ENCODE measurements around the gene COQ5. TPM values are rescaled to one million over a fixed set of nuclear protein-coding genes. Genes with fewer than 3 reads are reported as not detected.
A peak's percentile ranks its signal among the peaks of the same experiment; 100 is the strongest.

The COQ5 gene
- 10 to 100 TPM; 18.1 to 26.7 TPM for total RNA-seq

GRCh38 chr12:120528861-120529525 lies at the start of gene COQ5:
COQ5 (minus strand) TSS chr12:120529158; CDS start chr12:120529141, 17 bp downstream.
- Histone ChIP-seq H3K4me1 (replicated peaks) (peaks cover 6% of the 10 kb centered on the region), H3K27ac (peak within 1 kb of the TSS; percentile 89), H3K27me3 (replicated peaks; ENCODE audit: insufficient read depth) (no peaks in the 10 kb centered on the region), H3K4me3 (peak within 1 kb of the TSS; percentile 65 to 74), H3K36me3 (no peaks in the 10 kb centered on the region), H3K9me3 (no peaks in the 10 kb centered on the region)
- intact Hi-C loops (cut with DNase I) = no loop called here
- WGBS = under 1% methylated on average over 38 of the region's 38 CpGs
- TF ChIP-seq POLR2A (IDR thresholded peaks at IDR 0.05) (peak; percentile 61), POLR2AphosphoS5 (IDR thresholded peaks at IDR 0.05) (peak; percentile 94), CTCF (IDR thresholded peaks at IDR 0.05) (no peak)
- peak; percentile 91 for DNase-seq (ENCODE audit: low spot score)

GRCh38 chr12:120574106-120574505 lies 45.1 kb upstream of the COQ5 start:
- Histone ChIP-seq H3K4me1 (replicated peaks) (peaks cover 4% of the 10 kb centered on the region), H3K9me3 (no peaks in the 10 kb centered on the region), H3K36me3 (peaks cover 23 to 47% of the 10 kb centered on the region in 2 donors), H3K27ac (no peak overlapping the region), H3K4me3 (no peak overlapping the region), H3K27me3 (replicated peaks; ENCODE audit: insufficient read depth) (no peaks in the 10 kb centered on the region)
- no peak for DNase-seq (ENCODE audit: low spot score)
- WGBS = 62% methylated on average over 2 of the region's 2 CpGs
- no peak for TF ChIP-seq POLR2AphosphoS5 (IDR thresholded peaks at IDR 0.05)
- TF ChIP-seq POLR2A (IDR thresholded peaks at IDR 0.05) = no peak
- no peak for TF ChIP-seq CTCF (IDR thresholded peaks at IDR 0.05)
- intact Hi-C loops (cut with DNase I) = loop anchor here (5.0 kb wide), 1 partner anchor 128 kb away; no protein-coding TSS in a partner anchor

- intact Hi-C loops (cut with DNase I) = loop anchor here (5.0 kb wide), 1 partner anchor 129 kb away; no protein-coding TSS in a partner anchor
- H3K9me3 ChIP-seq = no peaks in the 10 kb centered on the region
- no peaks in the 10 kb centered on the region for H3K27me3 ChIP-seq (replicated peaks; ENCODE audit: insufficient read depth)
- peaks cover 28 to 53% of the 10 kb centered on the region in 2 donors for H3K36me3 ChIP-seq
- H3K4me1 ChIP-seq (replicated peaks) = peaks cover 4% of the 10 kb centered on the region
- TF ChIP-seq POLR2AphosphoS5 (IDR thresholded peaks at IDR 0.05) (no peak), CTCF (IDR thresholded peaks at IDR 0.05) (no peak), POLR2A (IDR thresholded peaks at IDR 0.05) (no peak)
- H3K27ac ChIP-seq = no peak overlapping the region
- WGBS = 47% methylated on average over 6 of the region's 6 CpGs
- no peak for DNase-seq (ENCODE audit: low spot score)
- H3K4me3 ChIP-seq = no peak overlapping the region
These were observed 44.6 kb upstream of the COQ5 start for GRCh38 chr12:120573560-120573959.

- 74% methylated on average over 5 of the region's 5 CpGs for WGBS
- DNase-seq (ENCODE audit: low spot score) = no peak
- H3K27ac ChIP-seq = no peak overlapping the region
- no peak for TF ChIP-seq POLR2A (IDR thresholded peaks at IDR 0.05)
- no peak for TF ChIP-seq POLR2AphosphoS5 (IDR thresholded peaks at IDR 0.05)
- TF ChIP-seq CTCF (IDR thresholded peaks at IDR 0.05) = no peak
- H3K27me3 ChIP-seq (replicated peaks; ENCODE audit: insufficient read depth) = no peaks in the 10 kb centered on the region
- peaks cover 4% of the 10 kb centered on the region for H3K4me1 ChIP-seq (replicated peaks)
- no peak overlapping the region for H3K4me3 ChIP-seq
- intact Hi-C loops (cut with DNase I) = loop anchor here (5.0 kb wide), 1 partner anchor 131 kb away; no protein-coding TSS in a partner anchor
- no peaks in the 10 kb centered on the region for H3K9me3 ChIP-seq
- H3K36me3 ChIP-seq = peaks cover 28 to 44% of the 10 kb centered on the region in 2 donors
These were observed 42.3 kb upstream of the COQ5 start for GRCh38 chr12:120571299-120571698.

- no peak overlapping the region for H3K4me3 ChIP-seq
- intact Hi-C loops (cut with DNase I) = loop anchor here (10.0 kb wide), 1 partner anchor 69 kb away; the partner anchor contains the start of gene DYNLL1
- no peaks in the 10 kb centered on the region for H3K4me1 ChIP-seq (replicated peaks)
- DNase-seq (ENCODE audit: low spot score) = no peak
- H3K27me3 ChIP-seq (replicated peaks; ENCODE audit: insufficient read depth) = no peaks in the 10 kb centered on the region
- no peak overlapping the region for H3K27ac ChIP-seq
- no peaks in the 10 kb centered on the region for H3K9me3 ChIP-seq
- WGBS = 95% methylated on average over 11 of the region's 11 CpGs
- TF ChIP-seq POLR2AphosphoS5 (IDR thresholded peaks at IDR 0.05) = no peak
- TF ChIP-seq CTCF (IDR thresholded peaks at IDR 0.05) = no peak
- TF ChIP-seq POLR2A (IDR thresholded peaks at IDR 0.05) = no peak
- H3K36me3 ChIP-seq = peaks cover 19 to 35% of the 10 kb centered on the region in 2 donors
These were observed 34.5 kb upstream of the COQ5 start for GRCh38 chr12:120563495-120563894.

All from prostate gland (tissue), 2 donors.